ENCODE data around the gene GARIN3. TPM values are rescaled to one million over a fixed set of nuclear protein-coding genes. Genes with fewer than 3 reads are reported as not detected.
"Not testable (repeated sequence)": the region's sequence is repeated elsewhere in the genome, so short reads cannot be mapped to it uniquely, and the experiment has no call there.

GARIN3 gene
- total and polyA plus RNA-seq, 9 of the 15 experiments (the other 6 are each of a cell fraction or from before 2014, with no cell fraction given): not detected

GRCh38 chr5:157185122-157185521, 19.1 kb upstream of the GARIN3 start:
- H3K4me1 ChIP-seq (replicated peaks in 1 of 2; ENCODE audit: control insufficient read depth in 2 of 2, insufficient read depth in 2 of 2, low read length in 2 of 2); H3K4me2 ChIP-seq (ENCODE audit: insufficient read depth, low read length); H3K9me1 ChIP-seq (ENCODE audit: control insufficient read depth, insufficient read depth, low read length); H3K36me3 ChIP-seq (ENCODE audit: control insufficient read depth, insufficient read depth, low read length); H3K27ac ChIP-seq (ENCODE audit: extremely low read depth, low read depth, low read length); BruUV-seq (replicated peaks); ATAC-seq; H3K79me2 ChIP-seq (ENCODE audit: control insufficient read depth, insufficient read depth, low read length); DNase-seq (ENCODE audit: extremely low read depth in 1 of 4, low spot score in 3 of 4); FAIRE-seq; POLR2A ChIA-PET; in situ Hi-C loops (cut with MboI); H3K9me3 ChIP-seq (replicated peaks; ENCODE audit: control insufficient read depth, insufficient read depth, low read depth, low read length); H4K20me1 ChIP-seq (replicated peaks; ENCODE audit: control insufficient read depth, insufficient read depth, low read length); H2AFZ ChIP-seq (ENCODE audit: low read depth, low read length); H3K27me3 ChIP-seq (ENCODE audit: control insufficient read depth in 2 of 2, insufficient read depth in 2 of 2, low read length in 2 of 2); CTCF ChIA-PET (ENCODE audit: low intra/inter-chr PET ratio); intact Hi-C loops (cut with micrococcal nuclease); H3K9ac ChIP-seq (ENCODE audit: insufficient read depth in 1 of 2, low read depth in 2 of 2, low read length in 2 of 2); H3K4me3 ChIP-seq: not testable (repeated sequence)
- WGBS (ENCODE audit: insufficient coverage, low coverage, missing lambda C conversion rate): 0% methylated on average over 4 of the region's 6 CpGs

- ATAC-seq (no peak), FAIRE-seq (no peak), DNase-seq (ENCODE audit: extremely low read depth in 1 of 4, low spot score in 3 of 4) (no peak)
- no peaks in the 10 kb centered on the region for H3K27me3 ChIP-seq (ENCODE audit: control insufficient read depth in 2 of 2, insufficient read depth in 2 of 2, low read length in 2 of 2)
- H3K4me1 ChIP-seq (replicated peaks in 1 of 2; ENCODE audit: control insufficient read depth in 2 of 2, insufficient read depth in 2 of 2, low read length in 2 of 2): no peaks in the 10 kb centered on the region
- H3K9me1 ChIP-seq (ENCODE audit: control insufficient read depth, insufficient read depth, low read length): no peaks in the 10 kb centered on the region
- H2AFZ ChIP-seq (ENCODE audit: low read depth, low read length): no peak overlapping the region
- H3K9me3 ChIP-seq (replicated peaks; ENCODE audit: control insufficient read depth, insufficient read depth, low read depth, low read length): no peaks in the 10 kb centered on the region
- no peaks in the 10 kb centered on the region for H3K36me3 ChIP-seq (ENCODE audit: control insufficient read depth, insufficient read depth, low read length)
- no peaks in the 10 kb centered on the region for H3K79me2 ChIP-seq (ENCODE audit: control insufficient read depth, insufficient read depth, low read length)
- no peak overlapping the region for H3K27ac ChIP-seq (ENCODE audit: extremely low read depth, low read depth, low read length)
- no TSS peak for BruUV-seq (replicated peaks)
- no peaks in the 10 kb centered on the region for H4K20me1 ChIP-seq (replicated peaks; ENCODE audit: control insufficient read depth, insufficient read depth, low read length)
- H3K4me2 ChIP-seq (ENCODE audit: insufficient read depth, low read length): no peak overlapping the region
- under 1% methylated on average over 8 of the region's 8 CpGs for whole genome bisulfite sequencing (ENCODE audit: insufficient coverage, low coverage, missing lambda C conversion rate)
- in situ Hi-C loops (cut with MboI): no loop called here
- no peak overlapping the region for H3K4me3 ChIP-seq
- ChIA-PET CTCF (ENCODE audit: low intra/inter-chr PET ratio) (no interaction called here), POLR2A (no interaction called here)
- intact Hi-C loops (cut with micrococcal nuclease): no loop called here
- no peak overlapping the region for H3K9ac ChIP-seq (ENCODE audit: insufficient read depth in 1 of 2, low read depth in 2 of 2, low read length in 2 of 2)
- TF ChIP-seq TSHZ1 (CRISPR knock-in tag; IDR thresholded peaks at IDR 0.05) (no peak), SMARCE1 (IDR thresholded peaks at IDR 0.05) (no peak), ZBED1 (IDR thresholded peaks at IDR 0.05) (no peak), THAP7 (CRISPR knock-in tag; IDR thresholded peaks at IDR 0.05) (no peak), RBM14 (IDR thresholded peaks at IDR 0.05; ENCODE audit: borderline replicate concordance, insufficient read depth, low read depth, low read length) (no peak), ZZZ3 (IDR thresholded peaks at IDR 0.05) (no peak), ZBTB1 (CRISPR knock-in tag; IDR thresholded peaks at IDR 0.05; ENCODE audit: borderline replicate concordance, low read depth) (no peak), SRF (CRISPR knock-in tag; IDR thresholded peaks at IDR 0.05) (no peak)
- TF ChIP-seq, protein P1, sequence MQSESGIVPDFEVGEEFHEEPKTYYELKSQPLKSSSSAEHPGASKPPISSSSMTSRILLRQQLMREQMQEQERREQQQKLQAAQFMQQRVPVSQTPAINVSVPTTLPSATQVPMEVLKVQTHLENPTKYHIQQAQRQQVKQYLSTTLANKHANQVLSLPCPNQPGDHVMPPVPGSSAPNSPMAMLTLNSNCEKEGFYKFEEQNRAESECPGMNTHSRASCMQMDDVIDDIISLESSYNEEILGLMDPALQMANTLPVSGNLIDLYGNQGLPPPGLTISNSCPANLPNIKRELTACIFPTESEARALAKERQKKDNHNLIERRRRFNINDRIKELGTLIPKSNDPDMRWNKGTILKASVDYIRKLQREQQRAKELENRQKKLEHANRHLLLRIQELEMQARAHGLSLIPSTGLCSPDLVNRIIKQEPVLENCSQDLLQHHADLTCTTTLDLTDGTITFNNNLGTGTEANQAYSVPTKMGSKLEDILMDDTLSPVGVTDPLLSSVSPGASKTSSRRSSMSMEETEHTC (IDR thresholded peaks at IDR 0.05): no peak
Observed at GRCh38 chr5:157184117-157184670, 18.1 kb upstream of the GARIN3 start.
